Transverse colon (tissue), 3 donors: ENCODE results near the gene AFTPH.

Experiments used
- EP300 ChIP-seq: sonication (generic); formaldehyde crosslinking; IDR thresholded peaks from one replicate; pipeline ENCODE4 v1.6.1; 2017; ENCODE audit warnings: antibody characterized with exemption, low read depth
- POLR2A ChIP-seq: fragments of 450-650 bp; IDR thresholded peaks from one replicate; pipeline ENCODE4 v1.6.1; 2016; ENCODE audit warnings: antibody characterized with exemption, mild to moderate bottlenecking, moderate library complexity
- TF ChIP-seq, protein P1 (sequence below), 5 experiments: fragments of 200-600 bp in 3 of 5; fragments of 450-650 bp in 2 of 5; sonication (generic) in 3 of 5; IDR thresholded peaks; 1 replicate in 2 of 5; 2 replicates in 3 of 5; pipeline ENCODE4 v1.5.1; 2016 to 2017; ENCODE audit warnings: antibody characterized with exemption in 5 of 5, inconsistent platforms in 3 of 5, mild to moderate bottlenecking in 2 of 5, moderate library complexity in 1 of 5

DNA sequence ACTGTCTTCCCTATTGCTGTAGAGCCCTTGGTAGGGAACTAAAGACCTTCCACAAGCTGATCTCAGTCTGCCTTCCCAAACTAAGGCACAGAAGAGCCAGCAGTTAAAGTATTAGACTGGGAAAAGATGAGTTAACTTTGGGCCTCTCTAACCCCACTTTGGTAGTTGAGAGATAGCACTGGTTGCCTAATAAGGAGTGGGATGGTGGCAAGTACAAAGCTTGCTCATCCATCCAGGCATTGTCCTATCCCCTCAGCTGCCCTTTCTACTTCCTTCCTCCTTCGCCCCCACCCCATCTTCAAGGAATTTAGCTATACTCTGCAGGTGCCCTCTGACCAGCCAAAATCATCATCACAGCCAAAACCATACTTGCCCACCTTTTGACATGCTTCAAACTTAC, 22.2 kb upstream of the AFTPH start:
- TF ChIP-seq, protein P1, sequence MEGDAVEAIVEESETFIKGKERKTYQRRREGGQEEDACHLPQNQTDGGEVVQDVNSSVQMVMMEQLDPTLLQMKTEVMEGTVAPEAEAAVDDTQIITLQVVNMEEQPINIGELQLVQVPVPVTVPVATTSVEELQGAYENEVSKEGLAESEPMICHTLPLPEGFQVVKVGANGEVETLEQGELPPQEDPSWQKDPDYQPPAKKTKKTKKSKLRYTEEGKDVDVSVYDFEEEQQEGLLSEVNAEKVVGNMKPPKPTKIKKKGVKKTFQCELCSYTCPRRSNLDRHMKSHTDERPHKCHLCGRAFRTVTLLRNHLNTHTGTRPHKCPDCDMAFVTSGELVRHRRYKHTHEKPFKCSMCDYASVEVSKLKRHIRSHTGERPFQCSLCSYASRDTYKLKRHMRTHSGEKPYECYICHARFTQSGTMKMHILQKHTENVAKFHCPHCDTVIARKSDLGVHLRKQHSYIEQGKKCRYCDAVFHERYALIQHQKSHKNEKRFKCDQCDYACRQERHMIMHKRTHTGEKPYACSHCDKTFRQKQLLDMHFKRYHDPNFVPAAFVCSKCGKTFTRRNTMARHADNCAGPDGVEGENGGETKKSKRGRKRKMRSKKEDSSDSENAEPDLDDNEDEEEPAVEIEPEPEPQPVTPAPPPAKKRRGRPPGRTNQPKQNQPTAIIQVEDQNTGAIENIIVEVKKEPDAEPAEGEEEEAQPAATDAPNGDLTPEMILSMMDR (IDR thresholded peaks at IDR 0.05): no peak
- TF ChIP-seq EP300 (no peak), POLR2A (no peak)
